Measurements from ENCODE around the gene GDI1. TPM values are rescaled to one million over a fixed set of nuclear protein-coding genes. Genes with fewer than 3 reads are reported as not detected.

The GDI1 gene
- total RNA-seq, 2 donors from 2014 or later = 68.5 to 83.4 TPM

DNA sequence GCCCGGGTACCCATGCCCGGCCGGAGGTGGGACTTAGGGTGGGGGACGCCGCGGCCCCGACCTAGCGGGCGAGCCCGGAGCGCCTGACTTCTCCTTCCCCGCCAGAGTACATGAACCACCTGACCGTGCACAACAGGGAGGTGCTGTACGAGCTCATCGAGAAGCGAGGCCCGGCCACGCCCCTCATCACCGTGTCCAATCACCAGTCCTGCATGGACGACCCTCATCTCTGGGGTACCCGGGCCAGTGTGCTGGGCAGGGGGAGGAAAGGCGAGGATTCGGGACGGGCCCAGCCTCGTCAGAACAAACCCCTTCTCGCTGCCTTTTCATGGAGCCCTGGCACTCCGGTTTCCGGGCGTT lies 25.0 kb upstream of the GDI1 start:
- 0% methylated on average over 6 of the region's 29 CpGs; no CpG with 5 or more reads in 1 of the 2 donors for WGBS, 2 donors
- peak; percentile 74 for ATAC-seq
- H3K27me3 ChIP-seq = no peaks in the 10 kb centered on the region
- no peaks in the 10 kb centered on the region for H3K9me3 ChIP-seq
- peaks cover 12% of the 10 kb centered on the region for H3K4me1 ChIP-seq
- H3K4me3 ChIP-seq = peak overlapping the region; percentile 52 to 76
- H3K36me3 ChIP-seq (replicated peaks in 1 of 2; ENCODE audit: insufficient read depth in 1 of 2, low read depth in 2 of 2) = no peaks in the 10 kb centered on the region
- intact Hi-C loops (cut with DNase I) = no loop called here
- TF ChIP-seq POLR2A (IDR thresholded peaks at IDR 0.05) = peak in 1 of 3 donors; percentile 2
- TF ChIP-seq, protein P1, sequence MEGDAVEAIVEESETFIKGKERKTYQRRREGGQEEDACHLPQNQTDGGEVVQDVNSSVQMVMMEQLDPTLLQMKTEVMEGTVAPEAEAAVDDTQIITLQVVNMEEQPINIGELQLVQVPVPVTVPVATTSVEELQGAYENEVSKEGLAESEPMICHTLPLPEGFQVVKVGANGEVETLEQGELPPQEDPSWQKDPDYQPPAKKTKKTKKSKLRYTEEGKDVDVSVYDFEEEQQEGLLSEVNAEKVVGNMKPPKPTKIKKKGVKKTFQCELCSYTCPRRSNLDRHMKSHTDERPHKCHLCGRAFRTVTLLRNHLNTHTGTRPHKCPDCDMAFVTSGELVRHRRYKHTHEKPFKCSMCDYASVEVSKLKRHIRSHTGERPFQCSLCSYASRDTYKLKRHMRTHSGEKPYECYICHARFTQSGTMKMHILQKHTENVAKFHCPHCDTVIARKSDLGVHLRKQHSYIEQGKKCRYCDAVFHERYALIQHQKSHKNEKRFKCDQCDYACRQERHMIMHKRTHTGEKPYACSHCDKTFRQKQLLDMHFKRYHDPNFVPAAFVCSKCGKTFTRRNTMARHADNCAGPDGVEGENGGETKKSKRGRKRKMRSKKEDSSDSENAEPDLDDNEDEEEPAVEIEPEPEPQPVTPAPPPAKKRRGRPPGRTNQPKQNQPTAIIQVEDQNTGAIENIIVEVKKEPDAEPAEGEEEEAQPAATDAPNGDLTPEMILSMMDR (IDR thresholded peaks at IDR 0.05) = no peak
- peak overlapping the region; percentile 70 to 90 (median 80) for H3K27ac ChIP-seq
- peak; percentile 44 to 76 (median 66) for DNase-seq

DNA sequence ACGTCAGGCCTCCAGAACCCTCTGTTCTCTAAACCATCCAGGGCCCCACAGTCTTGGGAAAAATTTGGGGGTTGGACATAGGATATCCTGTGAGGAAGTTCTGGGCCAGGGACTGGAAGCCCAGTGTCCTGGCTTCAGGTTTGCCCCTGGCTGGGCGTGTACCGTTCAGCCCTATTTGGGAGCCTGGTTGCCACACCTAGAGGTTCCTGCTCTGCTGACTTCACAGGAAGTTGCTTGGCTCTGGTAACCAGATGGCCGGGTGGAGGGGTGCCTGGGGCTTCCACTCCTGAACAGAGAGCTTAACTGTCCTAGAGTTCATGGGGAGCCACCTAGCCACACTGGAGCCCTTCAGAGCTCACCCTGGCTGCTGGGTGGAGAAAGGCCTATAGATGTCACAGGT lies 24.5 kb upstream of the GDI1 start:
- no peaks in the 10 kb centered on the region for H3K9me3 ChIP-seq
- no peaks in the 10 kb centered on the region for H3K27me3 ChIP-seq
- 20% methylated on average over 2 of the region's 4 CpGs; no CpG with 5 or more reads in 1 of the 2 donors for WGBS, 2 donors
- peaks cover 12% of the 10 kb centered on the region for H3K4me1 ChIP-seq
- TF ChIP-seq, protein P1 (IDR thresholded peaks at IDR 0.05) = no peak
- TF ChIP-seq POLR2A (IDR thresholded peaks at IDR 0.05) = no peak
- H3K4me3 ChIP-seq = no peak overlapping the region
- no peak for DNase-seq
- intact Hi-C loops (cut with DNase I) = no loop called here
- H3K27ac ChIP-seq = peak overlapping the region in 3 of 4 donors; percentile 77 to 90 (median 84)
- ATAC-seq = no peak
- no peaks in the 10 kb centered on the region for H3K36me3 ChIP-seq (replicated peaks in 1 of 2; ENCODE audit: insufficient read depth in 1 of 2, low read depth in 2 of 2)

DNA sequence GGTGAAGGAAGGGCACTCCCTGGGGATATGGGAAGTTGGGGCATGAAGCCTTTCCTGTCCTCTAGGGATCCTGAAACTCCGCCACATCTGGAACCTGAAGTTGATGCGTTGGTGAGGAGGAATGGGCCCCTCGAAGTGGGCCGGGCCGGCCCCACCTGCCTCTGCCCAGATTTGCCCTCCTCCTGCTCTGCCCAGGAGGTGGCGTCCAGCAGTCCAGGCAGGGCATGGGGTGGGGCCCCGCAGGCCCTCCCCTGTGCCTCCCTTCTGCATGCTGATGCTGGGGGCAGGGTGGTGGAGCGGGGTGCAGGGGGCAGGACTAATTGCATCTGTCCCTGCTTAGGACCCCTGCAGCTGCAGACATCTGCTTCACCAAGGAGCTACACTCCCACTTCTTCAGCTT lies 23.8 kb upstream of the GDI1 start:
- no peak for DNase-seq
- peaks cover 12% of the 10 kb centered on the region for H3K4me1 ChIP-seq
- no peaks in the 10 kb centered on the region for H3K36me3 ChIP-seq (replicated peaks in 1 of 2; ENCODE audit: insufficient read depth in 1 of 2, low read depth in 2 of 2)
- H3K4me3 ChIP-seq = no peak overlapping the region
- H3K9me3 ChIP-seq = no peaks in the 10 kb centered on the region
- H3K27me3 ChIP-seq = no peaks in the 10 kb centered on the region
- intact Hi-C loops (cut with DNase I) = no loop called here
- TF ChIP-seq, protein P1 (IDR thresholded peaks at IDR 0.05) = no peak
- TF ChIP-seq POLR2A (IDR thresholded peaks at IDR 0.05) = no peak
- 53% methylated on average over 6 of the region's 8 CpGs; no CpG with 5 or more reads in 1 of the 2 donors for WGBS, 2 donors
- no peak for ATAC-seq
- H3K27ac ChIP-seq = no peak overlapping the region

DNA sequence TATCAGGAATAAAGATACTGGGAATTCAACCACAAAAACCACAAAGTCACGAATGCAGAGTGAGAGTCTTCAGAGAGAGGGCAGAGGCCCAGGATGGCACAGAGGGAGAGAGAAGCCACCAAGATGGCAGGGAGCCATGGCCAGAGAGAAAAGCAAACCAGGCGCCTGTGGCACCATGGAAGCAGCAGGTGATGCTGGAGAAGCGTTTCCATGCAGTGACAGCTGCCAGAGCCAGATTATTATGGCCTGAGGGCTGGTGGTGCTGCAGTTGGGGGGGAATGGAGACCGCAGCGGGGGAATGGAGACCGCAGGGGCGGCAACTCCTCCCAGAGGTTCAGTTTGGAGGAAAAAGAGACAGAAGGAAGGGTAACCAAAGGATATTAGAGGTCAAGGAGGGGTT lies 19.8 kb upstream of the GDI1 start:
- ATAC-seq (no peak), DNase-seq (no peak)
- intact Hi-C loops (cut with DNase I) = no loop called here
- Histone ChIP-seq H3K4me3 (no peak overlapping the region), H3K4me1 (peaks cover 9% of the 10 kb centered on the region), H3K9me3 (no peaks in the 10 kb centered on the region), H3K27ac (no peak overlapping the region), H3K36me3 (replicated peaks in 1 of 2; ENCODE audit: insufficient read depth in 1 of 2, low read depth in 2 of 2) (no peaks in the 10 kb centered on the region), H3K27me3 (no peaks in the 10 kb centered on the region)
- WGBS, 2 donors = 83 to 84% methylated on average over 7 of the region's 7 CpGs
- no peak for TF ChIP-seq POLR2A (IDR thresholded peaks at IDR 0.05)
- TF ChIP-seq, protein P1 (IDR thresholded peaks at IDR 0.05) = no peak

DNA sequence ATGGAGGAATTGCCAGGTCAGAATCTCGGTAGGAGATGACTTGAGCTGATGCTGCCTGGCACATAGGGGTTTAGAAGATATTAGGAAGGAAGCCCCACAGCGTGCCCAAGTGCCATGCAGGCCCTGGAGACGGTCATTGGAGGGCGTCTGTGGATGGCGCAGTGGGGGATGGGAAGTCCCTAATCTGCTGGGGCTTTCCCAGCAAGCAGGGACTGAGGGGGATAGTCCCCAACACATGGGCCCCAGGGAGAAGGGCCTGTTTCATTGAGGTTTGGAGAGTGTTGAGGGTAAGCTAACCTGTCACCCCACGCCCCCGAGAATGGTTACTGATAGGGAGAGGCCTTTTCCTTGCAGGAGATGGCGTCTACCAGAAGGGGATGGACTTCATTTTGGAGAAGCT lies 17.8 kb upstream of the GDI1 start:
- no peak for TF ChIP-seq POLR2A (IDR thresholded peaks at IDR 0.05)
- TF ChIP-seq, protein P1 (IDR thresholded peaks at IDR 0.05) = no peak

More for the DNA sequence above, 17.8 kb upstream of the GDI1 start:
- no peak overlapping the region for H3K4me3 ChIP-seq
- 91 to 94% methylated on average over 3 to 4 of the region's 8 CpGs for WGBS, 2 donors
- no peaks in the 10 kb centered on the region for H3K36me3 ChIP-seq (replicated peaks in 1 of 2; ENCODE audit: insufficient read depth in 1 of 2, low read depth in 2 of 2)
- H3K27me3 ChIP-seq = no peaks in the 10 kb centered on the region
- no peaks in the 10 kb centered on the region for H3K4me1 ChIP-seq
- DNase-seq = no peak
- no peak overlapping the region for H3K27ac ChIP-seq
- no peak for ATAC-seq
- H3K9me3 ChIP-seq = no peaks in the 10 kb centered on the region
- intact Hi-C loops (cut with DNase I) = no loop called here

All from body of pancreas (tissue), 4 donors.